GM21529 (cell line): ENCODE measurements around the gene PYCR2.
"Not testable (repeated sequence)": the region's sequence is repeated elsewhere in the genome, so short reads cannot be mapped to it uniquely, and the experiment has no call there.

Experiments
- ATAC-seq: cut with Tn5 transposase; IDR thresholded peaks from one replicate; pipeline ENCODE4 v1.9.1; 2021; ENCODE audit not compliant: unreplicated experiment

PYCR2 gene

DNA sequence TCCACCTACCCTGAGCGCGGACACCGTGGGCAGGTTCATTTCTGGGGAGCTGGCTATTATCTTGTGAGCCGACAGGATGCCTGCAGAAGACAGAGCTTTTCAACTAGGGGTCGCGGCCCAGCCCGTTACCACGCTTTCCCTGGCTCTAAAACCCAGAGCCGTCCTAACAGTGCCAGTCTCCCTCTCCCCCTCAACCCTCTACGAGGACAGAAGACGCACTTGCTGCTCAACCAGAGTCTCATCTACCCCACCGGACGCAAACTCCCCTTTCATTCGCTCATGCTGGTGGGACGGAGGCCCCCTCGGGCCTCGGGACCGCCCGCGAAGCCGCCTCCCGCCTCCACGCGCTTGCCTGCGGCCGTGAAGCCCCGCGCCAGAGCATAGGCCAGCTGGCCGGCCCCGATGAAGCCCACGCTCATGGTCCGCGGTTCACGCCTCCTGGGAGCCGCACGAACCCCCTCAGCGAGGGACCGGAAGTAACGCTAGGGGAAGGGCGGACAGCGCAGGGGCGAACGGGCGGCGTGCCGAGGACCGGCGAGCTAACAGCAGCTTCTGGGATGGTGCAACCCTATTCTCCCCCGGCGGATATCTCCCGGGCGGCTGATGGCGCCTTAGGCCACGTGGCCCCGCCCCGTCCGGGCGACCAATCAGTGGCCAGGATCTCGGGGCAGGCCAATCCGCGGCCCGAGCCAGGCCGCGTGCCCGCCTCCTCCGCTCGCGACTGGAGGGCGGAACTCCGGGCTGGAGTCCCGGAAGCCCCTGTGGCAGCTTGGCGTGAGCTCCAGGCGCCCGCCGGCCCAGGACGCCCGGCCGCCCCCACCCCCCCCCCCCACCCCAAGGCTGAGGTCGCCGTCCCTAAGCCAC, at the start of gene PYCR2:
TSS of gene PYCR2 (minus strand) at position 559 of the 864 bp plus-strand sequence. CDS start at position 419, 140 bp downstream.
- peak; percentile 97 for ATAC-seq

DNA sequence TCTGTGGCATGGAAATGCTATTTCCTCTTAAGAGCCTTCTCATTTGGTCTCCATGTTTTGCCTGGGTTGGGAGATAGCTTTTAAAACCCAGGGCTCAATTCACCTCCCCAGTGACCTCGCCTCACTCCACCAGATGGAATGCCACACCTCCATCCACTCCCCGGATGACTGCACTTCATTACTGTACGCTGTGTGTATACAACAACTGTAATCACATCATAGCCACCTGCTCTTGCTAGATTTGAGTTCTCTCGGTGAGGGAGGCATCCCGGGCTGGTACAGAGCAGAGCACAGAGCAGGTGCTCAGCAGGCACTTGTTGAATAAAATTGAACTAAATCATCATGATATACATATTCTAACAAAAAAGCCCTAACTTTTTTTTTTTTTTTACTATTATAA, 49.1 kb upstream of the PYCR2 start:
- no peak for ATAC-seq

DNA sequence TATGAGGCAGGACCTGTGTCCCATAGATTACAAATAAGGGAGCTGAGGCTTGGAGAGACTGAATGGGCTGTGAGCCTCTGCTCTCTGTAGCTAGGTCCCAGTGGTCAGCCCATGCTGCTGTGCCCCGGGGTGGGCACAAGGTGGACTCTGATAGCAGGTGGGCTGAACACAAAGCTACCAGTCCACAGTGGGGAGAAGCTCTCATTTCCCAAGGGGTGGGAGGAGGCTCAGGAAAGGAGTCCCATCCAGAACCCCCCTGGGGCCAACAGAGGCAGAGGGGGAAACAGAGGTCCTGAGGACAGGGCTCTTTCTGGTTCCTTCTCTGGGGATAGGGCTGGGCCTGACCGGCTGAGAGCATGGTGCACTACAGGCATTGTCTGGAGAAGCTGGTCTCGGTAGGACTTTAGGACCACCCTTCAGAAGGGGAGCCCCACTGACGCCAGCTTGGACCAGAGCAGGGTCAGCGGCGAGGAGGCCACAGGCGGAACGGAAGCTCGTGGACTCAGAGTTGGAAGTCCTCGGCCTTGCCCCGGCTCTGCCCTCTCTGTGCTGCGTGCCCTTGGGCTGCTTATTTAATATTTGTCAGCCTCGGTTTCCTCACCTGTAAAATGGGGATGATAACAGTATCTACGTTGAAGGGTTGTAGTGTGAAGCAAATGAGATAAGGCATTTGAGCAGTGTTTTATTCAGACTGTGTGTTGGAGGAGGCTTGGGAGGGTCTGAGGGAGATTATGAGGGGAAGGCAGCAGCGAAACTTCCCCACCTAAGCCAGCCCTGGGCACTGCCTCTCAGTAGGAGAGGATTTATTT, 48.5 kb upstream of the PYCR2 start:
- no peak for ATAC-seq

DNA sequence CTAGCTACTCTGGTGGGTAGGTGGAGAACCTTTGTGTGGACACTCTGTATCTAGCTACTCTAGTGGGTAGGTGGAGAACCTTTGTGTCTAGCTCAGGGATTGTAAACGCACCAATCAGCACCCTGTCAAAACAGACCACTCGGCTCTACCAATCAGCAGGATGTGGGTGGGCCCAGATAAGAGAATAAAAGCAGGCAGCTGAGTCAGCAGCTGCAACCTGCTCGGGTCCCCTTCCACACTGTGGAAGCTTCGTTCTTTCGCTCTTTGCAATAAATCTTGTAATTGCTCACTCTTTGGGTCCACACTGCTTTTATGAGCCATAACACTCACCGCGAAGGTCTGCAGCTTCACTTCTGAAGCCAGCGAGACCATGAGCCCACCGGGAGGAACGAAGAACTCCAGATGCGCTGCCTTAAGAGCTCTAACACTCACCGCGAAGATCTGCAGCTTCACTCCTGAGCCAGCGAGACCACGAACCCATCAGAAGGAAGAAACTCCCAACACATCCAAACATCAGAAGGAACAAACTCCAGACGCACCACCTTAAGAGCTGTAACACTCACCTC, 46.6 kb upstream of the PYCR2 start:
- not testable (repeated sequence) for ATAC-seq

DNA sequence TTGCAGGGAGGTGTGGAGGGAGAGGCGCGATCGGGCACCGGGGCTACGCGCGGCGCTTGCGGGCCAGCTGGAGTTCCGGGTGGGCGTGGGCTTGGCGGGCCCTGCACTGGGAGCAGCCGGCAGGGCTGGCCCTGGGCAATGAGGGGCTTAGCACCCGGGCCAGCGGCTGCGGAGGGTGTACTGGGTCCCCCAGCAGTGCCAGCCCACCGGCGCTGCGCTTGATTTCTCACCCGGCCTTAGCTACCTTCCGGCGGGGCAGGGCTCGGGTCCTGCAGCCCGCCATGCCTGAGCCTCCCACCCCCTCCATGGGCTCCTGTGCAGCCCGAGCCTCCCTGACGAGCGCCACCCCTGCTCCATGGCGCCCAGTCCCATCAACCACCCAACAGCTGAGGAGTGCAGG, 45.7 kb upstream of the PYCR2 start:
- not testable (repeated sequence) for ATAC-seq

DNA sequence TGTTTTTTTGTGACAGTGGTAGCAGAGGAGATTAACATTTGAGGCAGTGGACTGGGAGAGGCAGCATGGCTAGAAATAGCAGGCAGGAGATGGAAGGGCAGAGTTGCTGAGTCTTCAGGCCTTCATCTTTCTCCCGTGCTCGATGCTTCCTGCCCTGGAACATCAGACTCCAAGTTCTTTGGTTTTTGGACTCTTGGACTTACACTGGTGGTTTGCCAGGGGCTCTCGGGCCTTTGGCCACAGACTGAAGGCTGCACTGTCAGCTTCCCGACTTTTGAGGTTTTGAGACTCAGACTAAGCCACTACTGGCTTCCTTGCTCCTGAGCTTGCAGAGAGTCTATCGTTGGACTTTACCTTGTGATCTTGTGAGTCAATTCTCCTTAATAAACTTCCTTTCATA, 41.2 kb upstream of the PYCR2 start:
- no peak for ATAC-seq

DNA sequence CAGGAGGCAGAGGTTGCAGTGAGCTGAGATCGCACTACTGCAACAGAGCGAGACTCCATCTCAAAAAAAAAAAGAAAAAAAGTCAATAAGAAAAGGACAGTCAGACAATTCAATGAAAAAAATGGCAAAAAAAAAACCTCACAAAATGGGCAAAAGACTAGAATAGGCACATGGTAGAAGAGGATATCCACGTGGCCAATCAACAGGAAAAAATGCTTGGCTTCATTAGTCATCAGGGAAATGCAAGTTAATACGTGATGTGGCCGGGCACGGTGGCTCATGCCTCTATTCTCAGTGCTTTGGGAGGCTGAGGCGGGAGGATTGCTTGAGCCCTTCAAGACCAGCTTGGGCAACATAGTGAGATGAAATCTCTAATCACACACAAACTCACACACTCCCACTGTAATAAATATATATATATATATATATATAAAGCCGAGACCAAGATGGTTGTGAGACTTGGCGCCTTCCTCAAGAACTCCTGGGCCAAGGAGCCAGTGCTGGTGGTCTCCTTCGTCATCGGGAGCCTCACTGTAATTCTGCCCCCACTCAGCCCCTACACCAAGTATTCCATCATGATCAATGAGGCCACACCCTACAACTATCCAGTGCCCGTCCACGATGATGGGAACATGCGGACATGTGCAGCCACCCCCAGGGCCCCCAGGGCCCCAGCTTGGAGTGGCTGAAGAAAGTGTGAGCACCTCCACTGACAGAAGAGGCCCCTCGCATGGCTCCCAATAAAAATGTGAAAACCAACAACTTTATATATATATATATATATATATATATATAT, 39.9 kb upstream of the PYCR2 start:
- ATAC-seq, result no peak

DNA sequence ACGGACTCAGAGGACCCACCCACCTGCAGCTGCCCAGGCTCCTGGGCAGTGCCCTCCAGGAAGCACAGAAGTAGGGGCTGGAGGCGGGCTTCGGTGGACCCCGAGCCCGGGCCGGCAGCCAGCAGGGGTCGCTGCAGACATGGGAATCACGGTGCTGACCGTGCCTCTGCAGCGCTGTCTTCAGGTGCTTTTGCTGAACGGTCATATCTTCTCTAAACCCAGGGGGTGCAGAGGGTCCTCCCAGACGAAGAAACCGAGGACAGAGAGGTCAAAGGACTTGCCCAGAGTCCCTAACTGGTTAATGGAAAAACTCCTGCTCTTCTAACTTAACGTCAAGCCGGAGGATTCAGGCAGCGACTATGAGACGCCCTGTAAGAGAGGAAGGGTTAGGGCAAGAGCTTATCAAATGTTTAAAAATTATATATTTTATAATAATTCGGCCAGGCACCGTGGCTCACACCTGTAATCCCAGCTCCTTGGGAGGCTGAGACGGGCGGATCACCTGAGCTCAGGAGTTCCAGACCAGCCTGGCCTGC, 38.5 kb upstream of the PYCR2 start:
- peak; percentile 81 for ATAC-seq

DNA sequence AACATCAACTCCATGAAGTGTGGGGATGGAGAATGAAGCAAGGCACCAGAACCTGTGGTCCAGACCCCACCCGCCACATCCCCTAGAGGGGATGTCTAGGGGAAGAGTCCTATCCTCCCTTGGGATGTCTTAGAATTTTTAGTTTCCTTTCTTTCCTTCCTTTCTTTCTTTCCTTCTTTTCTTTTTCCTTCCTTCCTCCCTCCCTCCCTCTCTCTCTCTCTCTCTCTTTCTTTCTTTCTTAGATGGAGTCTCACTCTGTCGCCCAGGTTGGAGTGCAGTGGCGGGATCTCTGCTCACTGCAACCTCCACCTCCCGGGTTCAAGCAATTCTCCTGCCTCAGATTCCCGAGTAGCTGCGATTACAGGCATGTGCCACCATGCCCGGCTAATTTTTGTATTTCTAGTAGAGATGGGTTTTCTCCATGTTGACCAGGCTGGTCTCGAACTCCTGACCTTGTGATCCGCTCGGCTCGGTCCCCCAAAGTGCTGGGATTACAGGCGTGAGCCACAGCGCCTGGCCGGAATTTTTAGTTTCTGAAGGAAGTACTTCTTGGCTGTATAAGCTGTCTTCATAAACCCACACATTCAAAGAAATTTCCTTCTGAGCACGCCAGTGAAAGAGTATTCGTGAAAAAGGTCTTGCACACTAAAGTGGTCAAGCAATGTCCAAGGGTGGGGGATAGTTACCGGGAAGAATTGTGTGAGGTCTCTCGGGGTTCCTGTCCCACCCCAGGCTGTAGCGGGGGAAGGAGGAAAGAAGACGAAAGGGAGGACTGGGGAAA, 37.8 kb upstream of the PYCR2 start:
- ATAC-seq, result no peak

DNA sequence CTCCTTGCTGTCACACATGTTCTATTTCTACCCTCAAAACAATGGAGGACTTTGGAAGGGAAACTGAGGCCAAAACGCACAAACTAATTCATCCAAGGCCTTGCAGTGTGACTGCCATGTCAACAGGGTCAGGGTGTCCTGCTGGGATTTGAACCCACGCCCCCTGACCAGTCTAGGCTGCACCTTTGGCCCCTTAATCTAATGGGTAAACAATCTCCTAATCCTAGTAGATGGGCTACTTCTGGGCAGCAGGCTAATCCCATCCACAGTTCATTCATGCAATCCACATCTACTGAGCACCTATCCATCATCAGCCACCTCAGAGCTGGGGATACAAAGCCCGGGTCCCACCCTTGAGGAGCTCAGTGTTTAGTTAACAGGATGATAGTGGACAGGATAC, 34.0 kb upstream of the PYCR2 start:
- ATAC-seq, result no peak

DNA sequence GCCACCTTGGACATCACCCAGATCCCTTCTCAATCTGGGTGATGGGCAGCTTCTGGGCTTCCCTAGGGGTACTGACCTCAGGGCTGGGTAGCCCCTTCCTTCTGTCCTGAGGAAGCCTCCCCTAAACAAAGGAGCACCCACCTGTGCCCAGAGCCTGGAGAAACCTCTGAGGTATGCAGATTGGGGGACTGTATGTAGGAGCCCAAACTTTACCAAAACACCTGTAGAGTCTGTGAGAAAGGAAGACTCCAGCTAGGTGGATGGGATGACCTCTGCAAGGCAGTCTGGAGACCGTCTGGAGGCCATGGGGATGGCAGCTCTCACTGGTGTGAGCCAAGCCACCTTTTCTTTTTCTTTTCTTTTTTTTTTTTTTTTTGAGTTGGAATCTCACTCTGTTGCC, 30.7 kb upstream of the PYCR2 start:
- no peak for ATAC-seq

DNA sequence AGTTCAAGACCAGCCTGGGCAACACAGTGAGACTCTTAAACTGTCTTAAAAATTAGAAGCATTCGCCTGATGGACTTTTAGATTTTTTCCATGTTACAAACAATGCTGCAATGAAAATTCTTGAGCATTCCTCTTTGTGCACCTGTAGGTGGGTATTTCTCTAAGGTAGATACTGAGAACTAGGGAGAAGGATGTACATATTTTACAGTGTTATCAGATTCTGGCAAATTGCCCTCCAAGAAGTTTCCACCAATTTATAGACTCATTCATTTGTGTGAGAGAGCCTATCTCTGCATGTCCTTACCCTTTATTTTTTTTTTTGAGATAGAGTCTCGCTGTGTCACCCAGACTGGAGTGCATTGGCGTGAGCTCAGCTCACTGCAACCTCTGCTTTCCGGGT, 29.3 kb upstream of the PYCR2 start:
- no peak for ATAC-seq

DNA sequence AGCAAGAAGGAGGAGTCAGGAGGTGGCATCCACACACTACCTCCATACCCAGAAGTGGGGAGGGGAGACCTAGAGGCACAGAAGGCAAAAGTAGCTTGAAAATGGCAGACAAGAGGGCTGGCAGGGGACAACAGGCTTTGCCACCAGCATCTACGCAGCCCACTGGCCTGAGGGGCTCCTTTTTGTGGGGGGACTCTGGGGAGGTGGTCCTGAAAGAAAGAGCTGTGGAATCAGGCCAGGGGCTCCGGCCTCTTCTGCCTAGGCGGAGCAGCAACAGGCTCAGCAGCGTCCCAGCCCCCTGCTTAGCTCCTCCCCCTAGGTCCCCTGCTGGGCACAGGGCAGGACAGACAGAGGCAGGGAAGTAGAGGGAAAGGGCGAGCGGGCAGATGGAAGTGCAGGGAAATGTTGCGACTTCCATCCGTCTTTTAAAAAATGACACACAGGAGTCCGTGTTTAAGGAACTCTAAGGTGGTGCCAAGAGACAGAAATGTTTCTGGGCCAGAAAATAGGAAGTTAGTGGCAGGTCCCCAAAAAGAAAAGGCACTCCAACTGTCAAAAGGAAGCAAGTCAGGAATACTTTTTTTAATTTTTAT, 27.0 kb upstream of the PYCR2 start:
- ATAC-seq, result no peak

DNA sequence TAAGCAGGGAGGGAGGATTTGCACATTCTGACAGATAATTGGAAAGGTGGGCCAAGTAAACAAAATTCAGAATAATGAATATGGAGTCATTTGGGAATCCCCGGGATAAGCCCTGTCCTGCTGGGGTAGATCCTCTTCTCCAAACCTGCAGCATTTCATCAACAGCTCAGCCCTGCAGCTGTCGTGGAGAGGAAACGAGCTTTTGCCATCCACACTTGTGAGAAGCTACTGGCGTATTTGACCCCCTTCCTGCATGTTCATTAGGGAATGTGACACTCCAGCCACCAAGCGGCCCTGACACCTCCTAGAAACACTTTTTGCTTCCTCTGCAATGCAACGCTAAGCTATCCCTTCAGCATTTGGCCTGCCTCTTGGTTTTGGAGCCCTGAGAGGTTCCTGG, 25.0 kb upstream of the PYCR2 start:
- no peak for ATAC-seq

DNA sequence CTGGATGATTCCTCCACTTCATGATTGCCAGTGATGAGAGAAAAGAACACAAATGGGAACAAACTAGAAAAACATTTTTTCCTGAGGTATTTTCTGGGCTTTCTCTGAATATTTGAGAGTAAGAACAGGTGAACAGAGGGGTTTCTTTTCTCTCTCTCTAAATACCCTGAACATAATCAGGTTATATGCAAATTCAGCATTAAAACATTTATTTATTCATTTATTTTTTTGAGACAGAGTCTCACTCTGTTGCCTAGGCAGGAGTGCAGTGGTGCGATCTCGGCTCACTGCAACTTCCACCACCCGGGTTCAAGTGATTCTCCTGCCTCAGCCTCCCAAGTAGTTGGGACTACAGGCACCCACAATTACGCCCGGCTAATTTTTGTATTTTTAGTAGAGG, 22.8 kb upstream of the PYCR2 start:
- ATAC-seq, result no peak

DNA sequence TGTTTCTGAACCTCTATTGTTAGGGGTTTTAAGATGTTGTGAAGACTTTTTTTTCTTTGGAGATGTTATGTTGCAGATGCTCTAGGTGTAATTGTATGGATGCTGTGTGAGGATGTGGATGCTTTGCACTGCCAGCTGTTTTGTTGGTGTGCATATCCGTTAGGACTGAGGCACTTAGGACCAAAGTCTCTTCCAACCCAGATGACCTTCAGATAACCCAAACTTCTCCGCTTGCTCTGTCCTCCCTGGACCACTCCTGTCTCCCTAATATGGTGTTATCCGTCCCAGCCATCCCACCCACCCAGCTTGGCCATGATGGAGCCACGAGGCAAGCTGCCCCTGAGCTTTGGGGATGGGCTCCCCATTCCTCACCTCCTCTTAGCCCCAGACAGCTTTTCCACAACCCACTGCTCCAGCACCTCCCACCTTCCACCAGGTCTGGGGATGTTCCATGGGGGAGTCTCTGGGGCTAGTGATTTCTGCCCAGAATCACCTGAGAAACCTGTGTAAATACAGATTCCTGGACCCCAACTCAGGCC, 22.1 kb upstream of the PYCR2 start:
- no peak for ATAC-seq

DNA sequence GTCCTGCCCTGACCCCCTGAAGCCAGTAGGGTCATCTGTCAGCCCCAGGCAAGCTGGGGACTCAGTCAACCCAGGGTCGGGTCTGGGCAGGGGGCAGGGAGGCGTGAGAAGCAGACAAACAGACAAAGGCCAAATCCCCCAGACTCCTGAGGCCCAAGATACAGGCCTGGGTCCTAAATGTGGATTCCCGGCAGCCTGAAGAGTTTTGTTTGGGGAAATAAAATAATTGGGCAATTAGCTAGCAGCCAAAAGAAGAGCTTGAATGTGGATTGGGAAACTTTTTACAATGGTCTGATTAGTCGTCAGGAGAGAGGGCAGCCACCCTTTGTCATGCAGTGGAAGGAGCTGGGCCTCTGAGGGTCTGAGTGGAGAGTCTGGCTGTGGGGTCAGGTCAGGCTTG, 21.5 kb upstream of the PYCR2 start:
- ATAC-seq, result no peak

DNA sequence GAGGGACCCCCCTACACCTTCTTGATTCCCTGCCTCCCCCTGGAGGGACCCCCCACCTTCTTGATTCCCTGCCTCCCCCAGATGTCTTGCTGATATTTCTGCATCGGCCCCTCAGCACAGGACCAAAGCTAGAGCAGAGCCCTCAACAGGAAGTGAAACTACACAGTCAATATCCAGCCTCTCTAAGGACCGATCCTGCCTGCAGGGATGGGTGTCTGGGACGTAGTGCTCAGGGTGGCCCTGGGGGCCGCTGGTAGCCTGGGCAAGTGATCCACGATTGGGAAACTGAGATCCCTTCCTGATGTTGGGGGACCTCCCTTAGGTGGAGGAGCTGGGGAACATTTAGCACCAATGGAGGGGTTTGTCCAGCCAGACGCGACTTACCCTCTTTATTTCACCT, 20.9 kb upstream of the PYCR2 start:
- ATAC-seq, result peak; percentile 77

DNA sequence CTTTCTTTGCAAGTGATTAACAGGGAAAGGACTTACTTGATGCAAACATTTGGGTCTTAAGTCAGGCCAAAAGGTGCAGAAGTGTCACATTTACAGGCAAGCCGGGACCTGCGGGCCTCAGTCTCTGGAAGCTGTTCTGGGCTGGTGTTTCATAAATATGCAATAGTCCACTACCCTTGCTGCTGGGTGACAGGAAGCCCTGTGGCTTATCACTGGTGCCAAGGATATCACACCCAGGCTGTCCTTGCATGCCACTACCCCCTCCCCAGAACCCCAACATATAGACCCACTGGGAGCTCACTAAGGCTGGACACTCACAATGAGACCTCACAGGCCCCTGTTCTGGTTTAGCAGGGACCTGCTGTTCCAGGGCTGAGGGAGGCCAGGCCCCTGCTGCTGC, 20.3 kb upstream of the PYCR2 start:
- ATAC-seq, result no peak
